Stimulated activated CD8-positive, alpha-beta memory T cell treated with anti-CD3 and anti-CD28 coated beads, Interleukin-7, amount 100 ng/mL, for 24 hours (primary cell): Measurements from ENCODE around the gene CACNA1C.

Source experiments
- DNase-seq: peaks from one replicate; pipeline ENCODE4 v3.0.0-alpha.2; 2020; ENCODE audit warnings: low read depth

CACNA1C gene

DNA sequence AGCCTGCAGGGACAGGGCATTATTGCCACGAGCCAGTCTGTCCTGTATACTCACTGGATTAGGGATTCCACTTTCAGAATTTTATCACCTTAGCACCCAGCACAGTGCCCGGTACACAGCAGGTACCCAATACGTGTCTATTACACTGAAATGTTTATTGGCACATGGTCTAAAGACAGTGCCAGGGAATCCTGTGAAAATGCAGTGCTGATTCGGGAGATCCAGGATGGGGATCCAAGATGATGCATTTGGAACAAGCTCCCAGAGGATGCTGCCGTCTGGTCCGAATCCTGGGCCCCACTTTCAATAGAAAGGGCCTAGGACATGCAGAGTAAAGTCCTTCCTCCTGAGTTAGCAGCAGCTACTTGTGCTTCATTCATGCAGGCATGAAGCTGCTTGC lies 230.7 kb downstream of the CACNA1C start:
- no peak for DNase-seq

DNA sequence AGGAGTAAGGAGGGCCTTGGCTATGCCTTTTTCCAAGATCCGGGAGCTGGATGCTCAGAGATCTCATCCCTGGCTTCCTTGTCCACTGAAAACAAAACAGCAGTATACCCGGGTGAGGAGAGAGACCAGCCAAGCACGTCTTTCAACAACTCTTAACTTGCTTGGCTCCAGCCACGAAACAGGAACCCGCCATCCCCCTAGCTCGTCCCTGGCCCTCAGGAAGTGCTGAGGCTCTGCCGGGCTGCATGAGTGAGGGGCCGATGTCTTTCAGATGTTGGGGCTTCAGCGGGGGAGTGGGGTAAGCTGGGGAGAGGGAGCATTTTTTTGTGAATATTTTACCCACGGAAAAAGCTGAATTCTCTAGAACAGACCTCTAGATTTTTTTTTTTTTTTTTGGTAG lies 231.1 kb downstream of the CACNA1C start:
- DNase-seq: no peak

DNA sequence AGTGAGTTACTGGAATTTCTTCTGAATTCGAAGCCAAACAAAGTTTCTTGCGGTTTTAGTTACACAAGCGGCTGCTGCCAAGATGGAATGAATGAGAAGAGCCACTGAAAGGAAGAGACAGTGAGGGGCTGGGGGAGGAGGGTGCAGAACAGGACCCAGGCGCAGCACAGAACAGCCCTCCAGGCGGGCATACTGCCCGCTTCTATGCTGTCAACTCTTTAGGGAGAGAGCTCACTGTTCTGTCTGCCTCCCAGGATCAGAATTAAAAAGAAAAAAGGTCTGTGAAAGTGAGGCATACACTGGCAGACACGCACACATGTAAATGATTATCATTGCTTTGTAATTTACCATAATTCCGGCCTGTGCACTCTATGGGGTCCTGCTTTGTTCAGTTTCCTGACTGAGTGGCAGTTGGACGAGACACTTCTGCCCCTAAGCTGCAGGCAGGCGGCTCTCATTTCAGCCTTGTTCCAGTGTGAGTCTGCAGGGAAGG lies 231.6 kb downstream of the CACNA1C start:
- DNase-seq: no peak

DNA sequence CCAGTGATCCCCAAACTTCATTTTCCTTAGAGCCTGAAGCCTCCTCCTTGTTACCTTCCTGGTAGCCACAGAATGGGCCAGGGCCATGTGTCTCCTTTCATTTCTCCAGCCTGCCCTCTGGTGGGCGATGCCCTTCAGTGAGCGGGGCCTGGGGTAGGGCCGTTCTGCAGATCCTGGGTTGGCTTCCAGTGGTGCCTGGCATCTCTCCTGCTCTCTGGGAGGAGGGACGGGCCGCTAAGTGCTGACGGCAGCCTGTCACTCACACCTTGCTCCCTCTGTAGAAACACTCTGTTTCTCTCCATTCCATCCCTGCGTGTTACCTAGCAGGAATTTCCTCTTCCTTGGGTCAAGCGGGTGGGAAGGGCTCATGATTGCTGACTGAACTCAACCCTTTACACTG lies 232.1 kb downstream of the CACNA1C start:
- no peak for DNase-seq

DNA sequence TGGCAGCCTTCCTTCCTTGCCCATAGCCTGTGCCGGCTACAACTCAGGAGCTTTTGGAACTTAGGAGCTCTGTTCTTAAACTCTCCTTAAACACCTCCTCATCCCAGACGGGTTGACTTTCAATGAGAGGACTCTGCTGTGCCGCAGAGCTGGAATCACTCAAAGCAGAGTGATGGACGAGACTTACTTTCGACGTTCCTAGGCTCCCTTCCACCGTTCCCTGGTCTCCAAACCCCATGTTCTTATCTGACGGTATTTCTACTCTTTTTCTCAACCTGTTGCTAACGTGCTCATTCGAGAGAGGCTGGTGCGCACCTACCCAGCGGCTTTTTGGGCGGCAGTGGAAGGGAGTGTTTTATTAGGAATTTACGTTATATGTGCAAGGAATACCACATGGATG lies 232.7 kb downstream of the CACNA1C start:
- DNase-seq: no peak

DNA sequence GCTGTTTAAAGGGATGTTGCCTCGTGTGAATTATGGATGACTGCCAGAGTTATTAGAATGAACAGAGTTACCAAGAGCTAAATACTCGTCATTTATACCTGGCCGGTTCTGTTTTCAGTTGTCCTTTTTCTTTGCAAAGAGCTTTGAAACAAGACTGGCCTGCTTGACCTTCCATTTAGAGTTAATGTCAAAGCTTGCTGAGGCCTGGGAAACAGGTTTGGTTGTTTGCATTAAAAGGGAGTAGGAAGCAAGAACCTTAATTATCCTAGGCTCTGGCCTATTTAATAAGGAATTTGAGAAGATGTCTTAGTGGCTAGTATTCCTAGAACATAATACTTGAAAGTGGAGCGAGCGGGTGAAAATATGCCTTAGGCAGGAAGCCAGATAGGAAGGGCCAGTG lies 233.3 kb downstream of the CACNA1C start:
- no peak for DNase-seq

DNA sequence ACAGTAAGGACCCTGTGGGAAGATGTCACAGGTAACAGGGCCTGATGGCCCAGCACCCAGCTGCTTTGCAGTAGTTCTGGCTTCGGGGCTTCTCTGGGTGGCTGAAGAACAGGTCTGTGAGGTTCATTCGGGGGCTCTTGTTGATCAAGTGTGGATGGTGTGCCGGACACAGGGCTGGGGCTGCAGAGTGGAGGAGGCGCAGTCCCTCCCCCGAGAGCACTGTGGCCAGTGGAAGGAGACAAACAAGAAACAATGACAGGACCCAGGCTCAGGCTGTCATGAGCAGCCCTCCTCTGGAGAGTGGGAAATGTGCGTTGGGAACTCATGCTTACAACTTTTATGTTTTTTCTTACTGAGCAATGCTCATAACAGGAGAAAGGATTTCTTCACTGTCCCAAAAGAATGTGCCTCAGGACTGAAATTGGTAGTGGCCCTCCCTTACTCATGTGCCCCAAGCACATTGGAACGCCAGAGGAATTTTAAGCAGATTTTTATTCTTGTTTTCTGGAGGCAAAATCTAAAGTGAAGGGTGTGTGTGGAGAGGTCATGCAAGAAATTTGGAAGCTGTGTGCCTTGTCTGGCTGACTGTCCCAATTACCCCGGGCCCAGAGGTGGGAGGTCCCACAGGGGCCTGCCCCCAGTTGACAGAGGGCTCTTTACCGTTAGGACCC lies 233.8 kb downstream of the CACNA1C start:
- DNase-seq: no peak

DNA sequence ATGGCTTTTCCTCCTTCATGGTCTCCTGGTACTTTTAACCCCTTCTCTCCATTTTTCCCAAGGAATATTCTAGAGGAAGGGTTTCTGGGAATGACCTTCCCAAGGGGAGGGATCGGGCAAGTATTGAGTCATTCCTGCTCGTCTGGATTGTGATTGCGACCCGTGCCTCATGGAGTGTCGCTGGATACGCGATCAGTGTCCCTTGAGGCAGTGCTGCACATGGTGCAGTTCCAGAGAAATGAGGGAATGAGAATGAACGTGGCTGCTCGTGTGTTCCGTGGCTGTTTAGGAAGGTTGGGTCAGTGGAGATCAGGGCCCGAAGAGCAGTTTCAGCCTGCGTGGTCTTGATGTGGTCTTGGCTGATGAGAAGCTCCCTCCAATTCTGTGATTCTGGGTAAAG lies 234.4 kb downstream of the CACNA1C start:
- DNase-seq: no peak

DNA sequence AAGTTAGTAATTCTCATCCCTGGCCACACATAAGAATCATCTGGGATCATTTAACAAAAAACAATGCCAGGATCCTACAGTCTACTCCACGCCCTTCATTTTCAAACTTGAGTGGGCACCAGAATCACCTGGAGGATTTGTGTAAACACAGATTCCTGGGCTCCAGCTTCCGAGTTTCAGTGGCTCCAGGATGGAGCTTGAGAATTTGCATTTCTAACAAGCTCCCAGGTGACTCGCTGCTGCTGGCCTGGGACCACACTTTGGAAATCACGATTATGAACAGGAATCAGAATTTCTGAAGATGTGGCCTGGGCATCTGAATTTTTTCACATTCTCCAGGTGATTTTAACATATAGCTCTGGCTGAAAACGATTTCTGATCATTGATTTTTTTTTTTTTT lies 234.8 kb downstream of the CACNA1C start:
- no peak for DNase-seq

DNA sequence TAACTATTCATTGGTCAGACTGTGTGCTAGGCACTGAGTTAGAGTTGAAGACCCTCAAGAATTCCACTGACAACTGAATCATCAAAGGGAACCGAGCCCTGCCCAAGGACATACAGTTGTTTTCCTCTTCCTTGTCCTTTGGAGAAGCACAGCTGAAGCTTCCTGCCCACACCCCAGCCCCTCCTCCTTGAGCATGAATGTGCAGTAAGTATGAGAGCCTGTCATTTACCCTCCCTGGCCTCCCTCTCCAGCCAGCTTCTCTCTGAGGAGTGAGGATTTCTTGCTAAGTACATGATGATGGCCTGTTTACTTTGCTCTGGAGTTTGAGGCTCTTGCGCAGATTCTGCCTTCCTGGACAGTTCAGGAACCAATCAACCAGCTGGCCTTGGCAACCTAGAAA lies 235.2 kb downstream of the CACNA1C start:
- no peak for DNase-seq

DNA sequence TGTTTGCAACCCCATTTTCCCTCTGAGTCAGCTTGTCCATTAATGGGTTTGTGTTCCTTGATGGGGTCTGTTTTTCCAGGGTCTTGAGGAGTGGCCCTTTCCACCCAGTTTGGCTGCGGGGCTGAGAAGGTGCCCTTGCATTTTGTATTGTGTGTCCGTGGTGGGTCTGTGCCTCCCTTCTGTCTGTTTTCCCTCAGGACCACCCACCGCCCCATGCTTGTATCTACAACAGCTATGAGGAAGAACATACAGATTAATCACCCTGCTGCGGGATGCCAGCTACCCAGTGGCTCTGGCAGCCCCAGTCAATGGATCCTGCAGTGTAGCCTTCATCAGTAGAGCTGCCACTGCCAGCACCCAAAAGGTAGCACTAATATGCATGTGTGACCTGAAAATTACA lies 235.7 kb downstream of the CACNA1C start:
- DNase-seq: no peak

DNA sequence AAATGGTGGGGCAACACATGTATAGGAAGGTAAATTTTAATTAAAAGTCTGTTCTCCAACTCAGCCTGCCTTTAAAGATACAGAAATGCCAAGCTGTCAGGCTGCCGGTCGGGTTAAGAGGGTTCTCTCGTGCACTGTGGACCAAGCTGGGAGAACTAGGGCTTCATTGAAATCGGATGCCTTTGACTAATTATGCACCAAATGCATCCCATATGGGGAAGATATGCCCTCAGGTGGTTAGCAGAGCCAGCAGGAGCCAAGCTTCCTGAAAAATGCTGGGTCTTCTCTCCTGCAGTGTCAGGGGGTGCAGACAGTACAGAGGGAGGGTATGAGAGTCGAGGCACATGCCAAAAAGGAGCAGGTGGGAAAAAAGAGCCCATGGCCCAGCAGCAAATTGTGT lies 236.1 kb downstream of the CACNA1C start:
- DNase-seq: no peak

DNA sequence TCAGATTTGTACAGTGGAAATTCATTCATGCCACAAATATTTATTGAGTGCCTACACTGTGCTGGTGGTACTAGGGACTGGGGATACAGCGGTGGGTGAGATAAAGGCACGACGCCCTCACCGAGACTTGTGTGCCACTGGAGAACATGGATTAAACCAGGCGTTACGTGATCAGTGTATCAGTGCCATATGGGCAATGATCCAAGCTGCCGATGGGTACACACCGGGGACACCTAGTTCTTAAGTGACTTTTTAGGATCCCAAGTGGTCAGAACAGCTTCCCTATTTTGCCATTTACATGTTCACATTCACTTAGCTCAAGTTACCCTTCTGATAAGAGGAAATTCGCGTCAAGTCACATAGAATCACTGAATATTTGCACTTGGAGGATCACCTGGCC lies 236.7 kb downstream of the CACNA1C start:
- no peak for DNase-seq

DNA sequence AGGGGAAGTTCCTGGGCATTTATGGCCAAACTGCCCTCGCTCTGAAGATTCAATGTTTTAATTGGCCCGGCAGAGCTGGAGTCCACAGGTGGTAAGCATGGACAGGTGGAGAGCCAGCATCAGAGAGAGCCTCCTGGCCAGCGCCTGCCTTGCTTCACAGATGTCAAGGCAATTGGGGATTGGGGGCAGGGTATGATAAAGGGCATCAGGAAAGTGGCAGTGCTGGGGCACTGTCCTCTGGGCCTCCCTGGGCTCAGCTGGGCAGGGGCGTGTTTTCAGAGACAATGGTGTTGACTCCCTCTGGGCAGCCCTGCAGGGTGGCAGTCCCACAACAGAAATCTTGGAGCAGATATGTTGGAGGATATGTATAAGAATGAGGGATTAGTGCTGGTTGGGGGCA lies 237.3 kb downstream of the CACNA1C start:
- DNase-seq: no peak

DNA sequence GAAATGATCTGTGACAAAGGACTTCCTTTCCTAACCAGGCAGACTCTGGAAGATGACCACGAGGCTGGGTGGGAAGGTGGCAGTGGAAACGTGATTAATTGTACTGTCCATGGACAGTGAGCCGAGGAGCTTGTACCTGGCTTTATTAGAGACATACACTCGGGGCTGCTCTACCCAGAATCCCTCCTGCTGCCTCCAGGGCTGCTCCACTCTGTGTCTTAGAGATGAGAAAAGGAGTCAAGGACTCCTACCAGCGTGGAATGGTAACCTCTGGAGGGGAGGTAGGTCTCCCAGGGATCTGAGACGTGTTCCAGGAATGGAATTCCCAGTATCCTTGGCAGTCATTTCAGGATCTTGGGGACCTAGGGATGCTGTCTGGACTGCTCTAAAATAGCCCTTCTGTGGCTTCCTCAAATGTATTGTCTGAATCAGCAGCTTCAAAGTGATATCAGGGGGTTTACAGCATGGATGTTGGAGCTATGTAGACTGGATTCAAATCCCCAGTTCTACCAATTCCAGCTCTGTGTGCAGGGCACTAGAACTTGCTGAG lies 237.8 kb downstream of the CACNA1C start:
- DNase-seq: no peak

DNA sequence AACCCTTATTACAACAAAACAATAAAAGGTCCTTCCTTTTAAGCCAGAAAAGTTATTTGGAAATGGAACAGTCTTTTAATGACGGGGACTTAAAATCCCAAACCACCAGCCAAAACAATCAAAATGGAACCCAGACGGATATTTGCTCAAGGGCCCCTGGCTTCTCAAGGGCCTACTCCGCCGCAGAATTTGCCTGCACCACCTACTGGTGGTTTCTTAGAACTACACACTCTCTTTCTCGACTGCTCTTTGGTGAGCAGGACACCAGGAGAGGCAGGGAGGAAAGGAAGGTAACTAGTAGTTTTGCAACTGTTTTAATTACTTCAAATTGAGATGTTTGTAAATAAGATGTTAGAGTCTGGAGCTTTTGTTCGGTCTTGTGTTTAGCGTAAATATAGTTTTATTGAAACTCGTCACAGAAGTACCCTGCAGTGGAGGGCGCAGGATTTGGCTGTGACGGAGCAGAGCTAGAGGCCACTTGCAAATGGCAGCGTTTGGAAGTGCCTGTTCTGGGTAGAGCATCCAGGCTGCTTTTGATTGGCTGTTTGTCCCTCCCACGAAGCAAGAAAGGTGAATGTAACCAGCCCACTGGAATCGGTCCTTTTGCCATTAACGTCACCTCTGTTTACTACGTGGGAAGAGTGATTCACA lies 238.5 kb downstream of the CACNA1C start:
- no peak for DNase-seq

DNA sequence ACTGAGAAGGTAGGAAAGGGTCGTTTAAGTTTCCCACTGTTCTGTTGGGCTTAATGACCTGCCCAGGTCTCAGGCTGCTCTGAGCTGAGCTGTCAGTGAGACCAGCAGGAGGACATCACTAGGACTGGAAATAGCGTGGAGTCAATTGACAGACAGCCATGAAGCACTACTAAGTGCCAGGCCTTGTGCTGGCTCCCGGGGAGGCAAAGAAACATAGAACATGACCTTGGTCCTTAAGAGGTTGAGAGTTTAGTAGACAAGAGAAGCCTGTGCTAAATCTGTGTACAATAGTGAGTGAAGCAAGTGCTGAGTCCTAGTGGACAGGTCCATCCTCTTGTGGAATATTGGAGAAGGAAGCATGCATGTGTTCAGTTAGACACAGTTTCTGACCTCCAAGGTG lies 239.2 kb downstream of the CACNA1C start:
- no peak for DNase-seq

DNA sequence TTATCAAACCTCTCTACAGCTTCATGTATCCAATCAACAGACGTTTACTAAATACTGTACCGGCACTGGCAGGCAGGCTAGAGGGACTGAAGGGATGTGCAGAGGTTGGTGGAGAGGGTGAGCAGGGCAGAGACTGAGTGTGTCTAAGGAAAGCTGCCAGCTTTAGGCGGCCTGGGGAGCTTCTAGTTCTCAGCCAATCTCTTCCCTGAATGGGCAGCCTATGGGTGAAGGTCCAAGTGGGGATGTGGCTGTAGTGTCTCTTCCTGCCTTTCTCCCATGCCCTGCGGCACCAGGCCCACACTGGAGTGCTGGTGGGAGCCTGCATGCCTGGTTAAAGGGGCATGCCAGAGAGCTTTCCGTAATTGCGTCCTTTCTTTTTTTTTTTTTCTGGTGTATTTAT lies 239.8 kb downstream of the CACNA1C start:
- no peak for DNase-seq

DNA sequence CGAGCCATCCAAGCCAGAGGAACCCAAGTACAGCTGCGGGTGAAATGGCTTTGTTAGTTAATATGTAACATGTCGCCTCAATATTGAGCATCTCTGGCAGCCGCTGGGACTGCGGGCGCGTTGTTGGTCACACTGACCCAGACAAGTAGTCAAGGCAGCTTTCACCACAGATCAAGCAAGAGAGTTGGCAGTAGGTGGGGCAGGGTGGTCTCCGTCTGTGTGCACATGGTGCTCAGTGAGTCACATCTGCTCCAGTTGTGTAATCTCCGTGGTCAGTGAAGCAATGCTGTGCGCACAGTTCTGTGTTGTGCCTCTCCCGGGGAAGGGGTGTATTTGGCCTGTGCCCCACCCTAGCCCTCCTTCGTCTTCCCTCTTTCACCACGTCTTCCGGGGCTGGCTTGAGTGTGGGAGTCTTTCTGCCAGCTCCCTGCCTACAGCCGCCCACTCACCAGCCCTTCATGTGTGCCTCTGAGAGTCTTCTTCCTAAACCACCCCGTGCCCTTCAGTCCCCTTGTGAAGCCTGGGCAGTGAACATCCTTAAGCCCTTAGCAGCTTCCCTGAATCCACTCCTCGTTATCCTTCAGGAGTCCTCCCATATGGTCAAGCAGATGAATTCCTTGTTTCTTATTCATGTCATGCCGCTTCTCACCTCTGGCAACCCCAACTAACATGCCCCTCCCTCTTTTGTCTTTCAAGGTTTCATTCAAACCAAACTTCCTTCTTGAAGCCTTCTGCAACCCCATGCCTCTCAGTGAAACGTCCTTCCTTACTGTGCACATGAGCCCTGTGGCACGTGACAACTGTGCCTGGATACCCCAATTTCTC lies 242.1 kb downstream of the CACNA1C start:
- no peak for DNase-seq

DNA sequence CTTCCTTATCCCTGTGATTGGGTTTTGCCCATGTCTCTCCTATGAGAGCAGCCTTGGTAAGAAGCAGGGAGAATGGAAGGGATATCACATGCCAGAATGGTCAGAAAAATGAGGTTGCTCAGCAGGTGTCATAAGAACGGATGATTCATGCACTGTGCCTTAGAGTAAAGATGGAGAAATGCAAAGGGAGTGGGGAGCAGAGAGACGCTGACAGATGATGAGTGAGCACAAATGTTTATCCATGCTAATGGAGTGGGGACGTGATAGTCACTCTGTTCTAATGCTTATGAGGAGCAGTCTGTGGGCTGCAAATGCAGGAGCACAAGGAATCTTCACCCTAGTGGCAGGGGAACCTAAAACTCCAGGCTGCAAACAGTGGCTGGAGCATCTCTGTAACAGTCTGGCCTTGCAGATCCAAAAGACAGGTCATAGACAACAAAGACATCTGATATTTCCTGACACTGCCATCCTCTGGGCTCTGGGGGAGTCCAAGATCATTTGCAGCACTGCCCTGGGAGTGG lies 243.2 kb downstream of the CACNA1C start:
- no peak for DNase-seq

DNA sequence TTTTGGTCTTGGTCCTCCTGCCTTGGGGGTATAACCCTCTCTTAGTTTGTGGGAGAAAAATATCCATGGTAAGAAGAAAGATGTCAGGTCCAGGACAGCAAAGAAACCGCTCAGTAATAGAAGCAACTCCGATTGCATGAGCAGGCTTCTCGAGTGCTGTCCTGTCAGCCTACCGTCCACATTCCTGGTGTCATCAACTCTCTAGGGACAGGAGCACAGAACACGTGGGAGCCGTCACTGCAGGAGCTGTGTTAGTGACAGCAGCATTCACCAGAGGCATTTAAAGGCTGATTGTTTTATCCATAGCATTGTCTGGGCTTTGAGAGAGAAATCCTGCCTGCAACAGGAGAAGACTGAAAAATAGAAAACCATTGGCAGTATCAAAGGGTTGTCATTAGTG lies 244.2 kb downstream of the CACNA1C start:
- no peak for DNase-seq

DNA sequence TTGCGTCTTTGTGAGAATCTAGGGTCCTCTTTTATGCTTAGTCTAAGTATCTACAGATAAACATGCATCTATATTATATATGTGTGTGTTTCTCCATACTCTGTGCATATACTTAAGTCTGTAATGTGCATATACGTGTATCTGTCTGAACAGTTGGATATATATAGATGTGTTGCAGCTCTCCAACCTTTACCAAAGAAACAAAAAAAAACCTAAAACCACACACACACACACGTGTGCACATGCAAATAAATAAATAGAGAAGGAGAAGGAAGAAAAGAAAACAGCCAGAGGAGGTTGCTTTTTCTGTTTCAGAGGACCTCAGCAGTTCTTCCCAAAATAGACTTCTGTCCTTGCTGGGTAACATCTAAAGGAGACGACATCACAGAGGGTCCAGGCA lies 244.9 kb downstream of the CACNA1C start:
- no peak for DNase-seq
